ENCODE measurements around the gene SEL1L3.

GRCh38 chr4:25704516-25704915 lies 158.3 kb downstream of the SEL1L3 start:
- TF ChIP-seq CTCF (IDR thresholded peaks at IDR 0.05 in 2 of 3, conservative IDR thresholded peaks at IDR 0.05 in 1 of 3; ENCODE audit: insufficient read depth in 2 of 3, low read depth in 1 of 3, low read length in 3 of 3) = no peak
- TF ChIP-seq TAF7 (tag; IDR thresholded peaks at IDR 0.05) = no peak
- TF ChIP-seq EP300 (IDR thresholded peaks at IDR 0.05; ENCODE audit: low read length) = no peak
- TF ChIP-seq, protein P1, sequence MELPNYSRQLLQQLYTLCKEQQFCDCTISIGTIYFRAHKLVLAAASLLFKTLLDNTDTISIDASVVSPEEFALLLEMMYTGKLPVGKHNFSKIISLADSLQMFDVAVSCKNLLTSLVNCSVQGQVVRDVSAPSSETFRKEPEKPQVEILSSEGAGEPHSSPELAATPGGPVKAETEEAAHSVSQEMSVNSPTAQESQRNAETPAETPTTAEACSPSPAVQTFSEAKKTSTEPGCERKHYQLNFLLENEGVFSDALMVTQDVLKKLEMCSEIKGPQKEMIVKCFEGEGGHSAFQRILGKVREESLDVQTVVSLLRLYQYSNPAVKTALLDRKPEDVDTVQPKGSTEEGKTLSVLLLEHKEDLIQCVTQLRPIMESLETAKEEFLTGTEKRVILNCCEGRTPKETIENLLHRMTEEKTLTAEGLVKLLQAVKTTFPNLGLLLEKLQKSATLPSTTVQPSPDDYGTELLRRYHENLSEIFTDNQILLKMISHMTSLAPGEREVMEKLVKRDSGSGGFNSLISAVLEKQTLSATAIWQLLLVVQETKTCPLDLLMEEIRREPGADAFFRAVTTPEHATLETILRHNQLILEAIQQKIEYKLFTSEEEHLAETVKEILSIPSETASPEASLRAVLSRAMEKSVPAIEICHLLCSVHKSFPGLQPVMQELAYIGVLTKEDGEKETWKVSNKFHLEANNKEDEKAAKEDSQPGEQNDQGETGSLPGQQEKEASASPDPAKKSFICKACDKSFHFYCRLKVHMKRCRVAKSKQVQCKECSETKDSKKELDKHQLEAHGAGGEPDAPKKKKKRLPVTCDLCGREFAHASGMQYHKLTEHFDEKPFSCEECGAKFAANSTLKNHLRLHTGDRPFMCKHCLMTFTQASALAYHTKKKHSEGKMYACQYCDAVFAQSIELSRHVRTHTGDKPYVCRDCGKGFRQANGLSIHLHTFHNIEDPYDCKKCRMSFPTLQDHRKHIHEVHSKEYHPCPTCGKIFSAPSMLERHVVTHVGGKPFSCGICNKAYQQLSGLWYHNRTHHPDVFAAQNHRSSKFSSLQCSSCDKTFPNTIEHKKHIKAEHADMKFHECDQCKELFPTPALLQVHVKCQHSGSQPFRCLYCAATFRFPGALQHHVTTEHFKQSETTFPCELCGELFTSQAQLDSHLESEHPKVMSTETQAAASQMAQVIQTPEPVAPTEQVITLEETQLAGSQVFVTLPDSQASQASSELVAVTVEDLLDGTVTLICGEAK (IDR thresholded peaks at IDR 0.05) = no peak
- TF ChIP-seq, protein P1 (CRISPR knock-in tag; IDR thresholded peaks at IDR 0.05) = no peak
- TF ChIP-seq JUND (IDR thresholded peaks at IDR 0.05; ENCODE audit: borderline replicate concordance, low read depth, low read length) = no peak
- TF ChIP-seq JUND (tag; IDR thresholded peaks at IDR 0.05; ENCODE audit: borderline replicate concordance, low read depth, low read length) = no peak
